Fibroblast of lung (primary cell): ENCODE measurements around the gene GAL. TPM values are rescaled to one million over a fixed set of nuclear protein-coding genes. Genes with fewer than 3 reads are reported as not detected.

Source experiments
- DNase-seq, 2 donors: peaks; one replicate each; pipeline versions ENCODE4 v3.0.0 to v3.0.0-alpha.2; 2010; ENCODE audit warnings: low read depth in 2 of 2
- H2AFZ ChIP-seq: 2 replicates; pipeline ENCODE4 v1.5.1; 2012; ENCODE audit warnings: low read length, control low read depth, inconsistent platforms
- H3K27ac ChIP-seq: 2 replicates; pipeline ENCODE4 v1.5.1; 2011; ENCODE audit warnings: low read length, control low read depth; ENCODE audit not compliant: insufficient read depth
- H3K27me3 ChIP-seq: 2 replicates; pipeline ENCODE4 v1.5.1; 2011; ENCODE audit warnings: mild to moderate bottlenecking, low read length; ENCODE audit not compliant: control insufficient read depth, insufficient read depth
- H3K36me3 ChIP-seq: 2 replicates; pipeline ENCODE4 v1.5.1; 2011; ENCODE audit warnings: low read length; ENCODE audit not compliant: control insufficient read depth, insufficient read depth
- H3K4me1 ChIP-seq: 2 replicates; pipeline ENCODE4 v1.5.1; 2011; ENCODE audit warnings: low read length; ENCODE audit not compliant: control insufficient read depth, insufficient read depth; ENCODE audit errors: extremely low read depth
- H3K4me2 ChIP-seq: 2 replicates; pipeline ENCODE4 v1.5.1; 2011; ENCODE audit warnings: low read length, control low read depth; ENCODE audit not compliant: insufficient read depth; ENCODE audit errors: extremely low read depth
- H3K4me3 ChIP-seq, 4 experiments: fragments of 200-600 bp in 1 of 4; sonication (generic) in 1 of 4; replicated peaks in 1 of 4; 2 replicates each; pipeline ENCODE4 v1.5.1; 2011 to 2016; ENCODE audit warnings: low read length in 4 of 4, low read depth in 3 of 4, mild to moderate bottlenecking in 3 of 4, control low read depth in 2 of 4, inconsistent platforms in 1 of 4, mixed read lengths in 1 of 4; ENCODE audit not compliant: insufficient read depth in 1 of 4; ENCODE audit errors: control extremely low read depth in 1 of 4
- H3K79me2 ChIP-seq: 2 replicates; pipeline ENCODE4 v1.5.1; 2012; ENCODE audit warnings: mild to moderate bottlenecking, low read length, inconsistent platforms; ENCODE audit not compliant: control insufficient read depth, insufficient read depth
- H3K9ac ChIP-seq: 2 replicates; pipeline ENCODE4 v1.5.1; 2011; ENCODE audit warnings: mild to moderate bottlenecking, low read length, control low read depth; ENCODE audit not compliant: insufficient read depth
- H3K9me3 ChIP-seq: 2 replicates; pipeline ENCODE4 v1.5.1; 2012; ENCODE audit warnings: low read depth, low read length; ENCODE audit not compliant: control insufficient read depth, insufficient read depth
- H4K20me1 ChIP-seq: 2 replicates; pipeline ENCODE4 v1.5.1; 2011; ENCODE audit warnings: low read length; ENCODE audit not compliant: control insufficient read depth, insufficient read depth; ENCODE audit errors: extremely low read depth
- EZH2 ChIP-seq: IDR thresholded peaks from 2 replicates; pipeline ENCODE4 v1.5.1; 2012; ENCODE audit warnings: low read length, control low read depth, mild to moderate bottlenecking; ENCODE audit errors: missing control alignments
- polyA plus RNA-seq, 2 donors: library from polyadenylated mRNA; depleted of rRNA in 1 of 2; stranded (reverse) in 1 of 2; unstranded in 1 of 2; fragments of >200 nt; gene quantifications; 2 replicates each; pipeline ENCODE4 v1.2.1, GENCODE V29; 2011 to 2012; ENCODE audit warnings: missing spikeins in 1 of 2
- total RNA-seq: library from RNA; depleted of rRNA; stranded (reverse); fragments of >200 nt; gene quantifications from 2 replicates; pipeline ENCODE4 v1.2.1, GENCODE V29; 2014
- TF ChIP-seq, protein P1 (sequence below), 2 donors: IDR thresholded peaks in 1 of 2; conservative IDR thresholded peaks in 1 of 2; 1 replicate in 1 of 2; 2 replicates in 1 of 2; pipeline ENCODE4 v1.5.1; 2011 to 2012; ENCODE audit warnings: low read length in 2 of 2, control low read depth in 1 of 2, inconsistent platforms in 1 of 2, low read depth in 1 of 2, mild to moderate bottlenecking in 1 of 2

The GAL gene
- total and polyA plus RNA-seq, 2 donors (not counting 1 experiment from before 2014, with no cell fraction given) = 1.6 to 5.4 TPM

- H3K4me2 ChIP-seq = no peak overlapping the region
- DNase-seq = peak; percentile 32 to 47
- H2AFZ ChIP-seq = no peak overlapping the region
Measured at GRCh38 chr11:68661697-68662603, 22.4 kb upstream of the GAL start.

DNA sequence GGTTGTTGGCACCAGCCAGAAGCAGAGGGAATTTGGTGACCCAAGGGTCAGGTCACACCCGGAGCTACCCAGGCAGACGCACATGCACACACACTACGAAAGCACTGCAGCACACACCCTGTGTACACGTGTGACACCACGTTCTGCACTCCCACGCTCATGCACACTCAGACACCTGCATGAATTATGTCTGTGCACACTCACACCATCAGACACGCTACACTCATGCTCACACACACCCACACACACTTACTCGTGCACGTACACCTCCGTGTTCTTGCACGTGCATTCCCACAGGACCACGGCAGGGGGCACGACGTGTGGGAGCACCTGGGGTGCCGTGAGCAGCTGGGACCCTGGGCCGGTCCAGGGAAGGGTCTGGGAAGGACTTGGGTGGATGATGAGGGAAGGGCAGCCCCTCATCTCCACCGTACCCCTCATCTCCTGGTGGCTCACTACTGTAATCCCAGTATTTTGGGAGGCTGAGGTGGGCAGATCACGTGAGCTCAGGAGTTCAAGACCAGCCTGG, 20.8 kb upstream of the GAL start:
- Histone ChIP-seq H2AFZ (no peak overlapping the region), H3K9me3 (no peaks in the 10 kb centered on the region), H3K4me1 (peaks cover 11% of the 10 kb centered on the region)

More at GRCh38 chr11:68661697-68662603, 22.4 kb upstream of the GAL start:
- Histone ChIP-seq H3K36me3 (no peaks in the 10 kb centered on the region), H3K4me3 (no peak overlapping the region), H4K20me1 (no peaks in the 10 kb centered on the region), H3K9ac (no peak overlapping the region), H3K4me1 (peaks cover 11% of the 10 kb centered on the region), H3K27me3 (peaks cover 3% of the 10 kb centered on the region), H3K79me2 (no peaks in the 10 kb centered on the region), H3K9me3 (no peaks in the 10 kb centered on the region), H3K27ac (no peak overlapping the region)
- TF ChIP-seq EZH2 = no peak
- TF ChIP-seq, protein P1, sequence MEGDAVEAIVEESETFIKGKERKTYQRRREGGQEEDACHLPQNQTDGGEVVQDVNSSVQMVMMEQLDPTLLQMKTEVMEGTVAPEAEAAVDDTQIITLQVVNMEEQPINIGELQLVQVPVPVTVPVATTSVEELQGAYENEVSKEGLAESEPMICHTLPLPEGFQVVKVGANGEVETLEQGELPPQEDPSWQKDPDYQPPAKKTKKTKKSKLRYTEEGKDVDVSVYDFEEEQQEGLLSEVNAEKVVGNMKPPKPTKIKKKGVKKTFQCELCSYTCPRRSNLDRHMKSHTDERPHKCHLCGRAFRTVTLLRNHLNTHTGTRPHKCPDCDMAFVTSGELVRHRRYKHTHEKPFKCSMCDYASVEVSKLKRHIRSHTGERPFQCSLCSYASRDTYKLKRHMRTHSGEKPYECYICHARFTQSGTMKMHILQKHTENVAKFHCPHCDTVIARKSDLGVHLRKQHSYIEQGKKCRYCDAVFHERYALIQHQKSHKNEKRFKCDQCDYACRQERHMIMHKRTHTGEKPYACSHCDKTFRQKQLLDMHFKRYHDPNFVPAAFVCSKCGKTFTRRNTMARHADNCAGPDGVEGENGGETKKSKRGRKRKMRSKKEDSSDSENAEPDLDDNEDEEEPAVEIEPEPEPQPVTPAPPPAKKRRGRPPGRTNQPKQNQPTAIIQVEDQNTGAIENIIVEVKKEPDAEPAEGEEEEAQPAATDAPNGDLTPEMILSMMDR (conservative IDR thresholded peaks at IDR 0.05 in 1 of 2, IDR thresholded peaks at IDR 0.05 in 1 of 2; ENCODE audit: low read depth in 1 of 2, low read length in 2 of 2) = no peak

GRCh38 chr11:68664141-68664540, 20.2 kb upstream of the GAL start:
- H3K9ac ChIP-seq = no peak overlapping the region
- no peaks in the 10 kb centered on the region for H4K20me1 ChIP-seq
- TF ChIP-seq, protein P1 (conservative IDR thresholded peaks at IDR 0.05 in 1 of 2, IDR thresholded peaks at IDR 0.05 in 1 of 2; ENCODE audit: low read depth in 1 of 2, low read length in 2 of 2) = no peak
- TF ChIP-seq EZH2 = no peak
- H3K36me3 ChIP-seq = no peaks in the 10 kb centered on the region
- H3K4me2 ChIP-seq = no peak overlapping the region
- peaks cover 3% of the 10 kb centered on the region for H3K27me3 ChIP-seq
- H2AFZ ChIP-seq = no peak overlapping the region
- no peak overlapping the region for H3K27ac ChIP-seq
- no peak overlapping the region for H3K4me3 ChIP-seq
- H3K9me3 ChIP-seq = no peaks in the 10 kb centered on the region
- DNase-seq = no peak
- peaks cover 5% of the 10 kb centered on the region for H3K4me1 ChIP-seq
- no peaks in the 10 kb centered on the region for H3K79me2 ChIP-seq

More for the DNA sequence above, 20.8 kb upstream of the GAL start:
- Histone ChIP-seq H3K27ac (no peak overlapping the region), H3K36me3 (no peaks in the 10 kb centered on the region), H3K27me3 (peaks cover 3% of the 10 kb centered on the region), H3K4me3 (no peak overlapping the region), H3K4me2 (no peak overlapping the region), H3K9ac (no peak overlapping the region), H3K79me2 (no peaks in the 10 kb centered on the region), H4K20me1 (no peaks in the 10 kb centered on the region)
- TF ChIP-seq, protein P1 (conservative IDR thresholded peaks at IDR 0.05 in 1 of 2, IDR thresholded peaks at IDR 0.05 in 1 of 2; ENCODE audit: low read depth in 1 of 2, low read length in 2 of 2) = no peak
- no peak for TF ChIP-seq EZH2
- DNase-seq = no peak
